GM18519 (cell line): ENCODE results near the gene CPB2.

Source experiments
- ATAC-seq: cut with Tn5 transposase; IDR thresholded peaks from one replicate; pipeline ENCODE4 v1.9.1; 2021; ENCODE audit warnings: mild to moderate bottlenecking, moderate library complexity; ENCODE audit not compliant: unreplicated experiment, low FRiP score

Gene CPB2, protein sequence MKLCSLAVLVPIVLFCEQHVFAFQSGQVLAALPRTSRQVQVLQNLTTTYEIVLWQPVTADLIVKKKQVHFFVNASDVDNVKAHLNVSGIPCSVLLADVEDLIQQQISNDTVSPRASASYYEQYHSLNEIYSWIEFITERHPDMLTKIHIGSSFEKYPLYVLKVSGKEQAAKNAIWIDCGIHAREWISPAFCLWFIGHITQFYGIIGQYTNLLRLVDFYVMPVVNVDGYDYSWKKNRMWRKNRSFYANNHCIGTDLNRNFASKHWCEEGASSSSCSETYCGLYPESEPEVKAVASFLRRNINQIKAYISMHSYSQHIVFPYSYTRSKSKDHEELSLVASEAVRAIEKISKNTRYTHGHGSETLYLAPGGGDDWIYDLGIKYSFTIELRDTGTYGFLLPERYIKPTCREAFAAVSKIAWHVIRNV

DNA sequence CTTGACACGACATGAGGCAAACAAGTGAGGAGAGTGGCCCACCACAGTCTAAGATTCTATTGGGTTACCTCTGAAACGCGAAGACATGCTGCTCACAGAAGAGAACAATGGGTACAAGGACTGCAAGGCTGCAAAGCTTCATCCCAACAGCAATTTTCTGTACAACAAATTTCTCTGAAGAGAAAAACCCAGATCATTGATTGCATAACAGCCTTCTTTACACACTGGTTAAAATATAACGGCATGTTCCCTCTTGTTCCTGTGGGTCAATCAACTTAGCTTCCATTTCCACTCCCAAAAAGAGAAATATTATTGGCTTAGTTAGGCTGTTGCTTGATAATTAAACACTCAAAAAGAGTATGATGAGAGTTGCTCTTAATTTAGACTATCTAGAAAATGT lies at the start of gene CPB2:
CPB2 (minus strand) TSS at position 166 of the 400 bp plus-strand sequence; CDS start at position 142, 24 bp downstream.
- no peak for ATAC-seq

DNA sequence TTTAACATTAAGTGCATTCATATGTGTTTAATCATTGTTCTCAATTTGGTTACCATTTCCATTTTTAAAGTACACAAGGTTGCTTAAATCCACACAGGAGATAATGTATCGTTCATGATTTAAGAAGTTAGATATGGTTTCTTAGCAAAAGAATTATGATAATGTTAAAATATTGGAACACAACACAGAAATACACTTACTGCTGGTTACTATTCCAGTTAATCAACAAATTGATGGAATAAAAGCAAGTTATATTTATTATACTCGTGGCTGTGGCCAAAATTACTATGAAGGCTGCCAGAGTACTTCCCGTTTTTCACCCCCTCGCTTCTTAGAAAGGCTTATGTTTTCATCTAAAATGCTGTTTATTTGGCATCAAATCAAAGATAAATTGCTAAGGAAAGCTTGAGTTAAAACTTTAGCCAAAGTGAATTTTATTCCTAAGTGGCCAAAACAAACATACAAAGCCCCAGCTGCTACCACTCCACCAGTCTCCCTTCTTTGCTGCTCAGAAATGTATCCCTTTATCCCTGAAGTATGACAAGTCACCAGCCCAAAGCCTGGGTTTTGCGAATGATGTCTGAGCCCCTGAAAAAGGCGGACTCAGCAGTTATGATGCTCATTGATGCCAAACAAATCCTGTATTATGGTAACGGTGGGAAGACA lies 49.4 kb upstream of the CPB2 start:
- no peak for ATAC-seq

DNA sequence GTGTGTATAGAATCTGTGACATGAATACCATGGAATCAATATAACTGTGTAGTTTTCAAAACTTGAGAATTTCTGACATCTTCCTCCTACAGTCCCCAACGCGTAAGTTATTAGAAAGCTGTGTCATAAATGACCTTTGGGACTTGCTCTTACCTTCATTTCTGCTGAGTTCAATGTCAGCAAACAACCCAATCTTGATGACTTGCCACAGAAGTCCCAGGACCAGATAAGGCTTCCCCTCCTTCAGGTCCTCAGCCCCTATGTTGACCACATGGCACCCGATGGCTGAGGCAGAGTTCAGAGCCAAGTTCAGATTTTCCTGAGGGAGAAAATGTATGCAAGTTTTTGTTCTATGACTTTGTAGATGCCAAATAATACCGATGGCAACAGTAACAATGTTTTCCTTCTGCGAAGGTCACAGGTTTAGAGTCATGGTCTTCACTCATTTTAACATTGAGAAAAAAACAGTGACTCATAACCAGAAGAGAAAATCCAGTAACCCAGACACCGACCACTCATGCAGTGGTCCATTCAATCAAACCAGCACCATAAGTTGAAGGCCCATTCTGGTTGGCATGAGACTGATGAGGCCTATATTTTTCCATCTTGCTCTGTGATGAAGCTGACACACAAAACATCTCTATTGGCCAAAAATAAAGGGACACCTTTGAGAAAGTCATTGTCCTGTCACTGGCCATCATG lies 47.9 kb upstream of the CPB2 start:
- no peak for ATAC-seq

DNA sequence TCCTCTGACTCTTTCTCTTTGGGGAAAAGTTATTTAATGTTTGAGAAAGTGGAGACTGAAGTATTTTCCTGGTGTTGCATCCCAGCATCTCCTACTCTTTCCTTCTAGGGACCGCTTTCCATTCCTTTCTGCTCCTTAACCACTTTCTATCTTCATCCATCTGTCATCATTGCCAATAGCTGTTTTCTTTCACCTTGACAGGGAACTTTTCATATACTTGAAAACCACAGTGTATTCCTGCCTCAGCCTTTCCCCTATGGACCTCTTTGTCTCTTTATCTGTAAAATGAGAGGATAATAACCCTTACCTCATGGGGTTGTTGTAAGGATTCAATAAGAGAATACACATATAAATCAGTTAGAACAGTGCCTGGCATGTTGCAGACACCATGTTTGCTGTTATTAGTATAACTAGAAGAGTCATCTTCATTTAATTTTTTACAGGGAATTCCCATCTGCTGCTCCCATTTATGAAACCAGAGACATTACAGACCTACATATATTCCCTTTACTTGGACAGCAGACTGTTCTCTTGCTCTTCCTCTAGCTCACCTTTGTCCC lies 45.4 kb upstream of the CPB2 start:
- ATAC-seq, result no peak

DNA sequence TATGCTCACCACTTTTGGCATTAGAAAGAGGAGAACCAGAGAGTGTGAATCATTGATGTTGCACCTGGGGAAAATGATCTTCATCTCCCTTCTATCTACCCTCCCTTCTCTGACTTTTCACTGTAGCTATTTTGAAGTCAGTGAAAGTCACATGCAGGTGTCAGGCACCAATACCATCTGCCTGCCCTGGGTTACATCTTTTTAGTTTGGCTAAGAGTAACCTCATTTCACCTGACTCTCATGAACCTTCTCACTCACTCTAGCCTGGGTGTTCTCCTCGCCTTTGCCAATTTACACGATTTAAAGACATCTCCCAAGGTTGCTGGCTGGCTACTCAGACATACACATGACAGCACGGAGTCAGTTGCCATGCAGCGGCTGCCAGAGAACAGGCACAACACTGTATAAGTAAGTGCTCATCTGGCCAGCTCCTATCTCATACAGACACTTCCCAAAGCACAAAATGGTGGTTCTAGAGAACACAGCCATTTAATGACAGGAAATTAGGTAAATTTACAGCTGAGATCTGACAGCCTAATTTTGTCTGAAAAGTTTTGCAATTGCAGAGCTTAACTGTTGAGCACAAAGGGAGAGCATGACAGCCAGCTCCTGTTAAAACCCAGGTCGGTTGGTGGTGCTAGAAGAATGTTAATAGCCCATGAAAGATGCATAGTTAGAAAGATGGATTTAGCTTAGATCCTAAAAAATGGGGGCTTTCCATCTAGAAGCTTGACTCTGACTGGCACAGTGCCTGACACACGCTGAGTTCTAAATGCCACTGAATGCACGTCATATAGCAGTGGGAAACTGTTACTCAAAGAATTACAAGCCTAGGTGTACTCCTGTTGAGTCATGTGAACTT lies 44.7 kb upstream of the CPB2 start:
- ATAC-seq, result no peak

DNA sequence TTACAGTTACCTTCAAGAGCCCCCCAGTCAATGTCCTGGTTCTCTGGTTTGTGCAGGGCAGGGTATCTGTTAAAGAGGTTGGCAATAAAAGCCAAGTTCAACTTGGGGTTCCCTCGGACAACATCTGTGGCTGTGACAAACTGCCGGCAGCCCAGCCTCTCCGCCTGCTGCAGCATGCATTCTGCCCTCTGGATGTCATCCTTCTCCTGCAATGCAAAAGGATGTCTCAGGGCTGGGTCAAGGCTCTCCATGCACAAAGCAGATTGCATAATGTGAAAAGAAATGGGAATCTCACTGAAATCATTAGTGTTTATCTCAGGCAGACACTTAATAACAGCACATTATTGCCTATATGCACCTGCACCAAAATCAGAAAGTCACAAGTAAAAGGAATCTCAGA lies 42.1 kb upstream of the CPB2 start:
- no peak for ATAC-seq

DNA sequence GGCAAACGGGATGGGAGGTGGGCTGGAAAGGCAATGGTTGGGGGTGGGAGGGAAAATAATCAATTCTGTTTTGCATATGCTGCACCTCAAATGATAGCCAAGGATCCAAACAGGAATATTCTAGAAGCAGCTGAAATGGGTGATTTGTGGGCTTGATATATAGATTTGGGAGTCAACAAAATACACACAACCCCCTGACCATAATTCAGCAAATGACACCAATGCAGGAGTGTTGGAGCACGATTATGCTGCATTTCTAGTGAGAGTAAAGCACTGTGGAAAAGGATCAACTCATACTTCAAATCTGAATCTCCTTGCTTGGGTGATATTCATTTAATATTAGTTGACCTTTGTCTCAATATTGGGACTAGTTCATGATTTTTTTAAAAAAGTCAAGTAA lies 41.1 kb upstream of the CPB2 start:
- ATAC-seq, result no peak

DNA sequence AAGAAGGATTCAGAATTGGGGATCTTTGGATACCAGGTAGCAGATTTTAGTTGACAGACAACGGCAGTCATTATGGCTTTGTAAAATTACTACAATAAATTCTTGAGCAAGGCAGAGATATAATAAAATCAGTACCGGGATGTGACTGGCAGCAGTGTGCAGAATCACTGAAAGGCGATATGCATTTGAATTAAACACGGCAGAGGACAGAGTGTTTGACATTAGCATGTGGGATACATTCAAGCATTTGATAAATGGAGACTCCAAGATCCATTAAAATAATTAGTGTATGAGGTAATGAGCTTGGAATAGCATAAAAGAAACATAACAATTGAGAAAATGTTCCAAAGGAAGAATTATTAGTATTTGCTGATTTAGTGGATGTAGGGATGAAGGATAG lies 40.3 kb upstream of the CPB2 start:
- no peak for ATAC-seq

DNA sequence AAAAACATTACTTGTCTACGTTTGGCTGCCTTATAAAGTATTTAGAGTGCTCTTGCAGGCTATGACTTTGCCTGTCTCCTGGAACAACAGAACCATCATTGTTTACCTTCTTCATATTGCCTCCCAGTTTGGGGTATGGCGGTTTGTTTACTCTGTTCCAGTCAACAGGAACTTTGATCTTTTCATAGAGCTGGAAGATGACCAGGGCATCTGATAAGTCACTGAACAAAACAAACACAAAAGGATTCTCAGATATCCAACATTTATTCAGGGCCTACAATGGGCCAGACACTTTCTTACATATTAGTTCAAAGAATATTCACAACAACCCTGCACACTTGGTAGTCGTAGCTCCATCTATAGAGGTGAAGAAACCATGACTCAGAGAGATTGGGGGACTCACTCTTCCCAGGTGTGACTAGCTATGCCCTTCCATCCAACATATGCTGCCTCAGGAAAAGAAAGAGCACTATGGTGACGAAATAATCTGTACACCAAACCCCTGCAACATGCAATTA lies 38.4 kb upstream of the CPB2 start:
- ATAC-seq, result no peak

DNA sequence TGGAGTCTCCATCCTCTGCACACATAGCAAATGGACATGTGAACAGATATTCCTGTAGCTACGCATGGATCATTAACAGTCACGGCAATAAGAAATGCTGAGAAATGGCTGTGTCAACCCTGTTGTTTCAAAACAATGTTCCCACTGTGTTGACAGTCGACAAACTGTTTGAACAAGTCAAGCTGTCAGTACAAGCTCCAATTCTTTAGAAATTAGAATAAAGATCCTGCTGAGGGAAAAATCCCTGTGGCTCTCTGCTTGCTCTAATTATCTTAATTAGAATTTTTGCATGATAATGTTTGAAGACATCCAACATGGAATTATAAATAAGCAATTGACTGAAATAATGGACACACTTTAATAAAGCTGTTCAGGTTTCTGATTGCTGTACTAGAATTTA lies 37.9 kb upstream of the CPB2 start:
- ATAC-seq, result no peak

DNA sequence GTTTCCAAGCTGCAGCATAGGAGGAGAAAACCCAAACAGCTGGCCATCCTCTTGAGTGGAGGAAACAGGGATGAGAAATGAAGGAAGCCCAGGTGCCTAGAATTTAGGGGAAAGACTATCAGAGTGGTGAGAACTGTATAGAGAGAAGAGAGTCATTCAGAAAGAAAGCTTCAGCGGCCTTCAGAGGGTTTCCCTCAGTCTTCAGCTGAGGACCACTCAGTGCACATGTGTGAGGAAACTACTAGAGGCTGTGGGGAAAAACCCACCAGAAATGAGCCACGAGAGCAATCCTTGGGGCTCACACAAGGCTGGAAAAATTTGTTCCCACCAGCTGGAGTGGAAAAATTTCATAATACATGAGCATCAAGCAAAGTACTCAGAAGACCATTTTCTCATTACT lies 35.2 kb upstream of the CPB2 start:
- ATAC-seq, result no peak

DNA sequence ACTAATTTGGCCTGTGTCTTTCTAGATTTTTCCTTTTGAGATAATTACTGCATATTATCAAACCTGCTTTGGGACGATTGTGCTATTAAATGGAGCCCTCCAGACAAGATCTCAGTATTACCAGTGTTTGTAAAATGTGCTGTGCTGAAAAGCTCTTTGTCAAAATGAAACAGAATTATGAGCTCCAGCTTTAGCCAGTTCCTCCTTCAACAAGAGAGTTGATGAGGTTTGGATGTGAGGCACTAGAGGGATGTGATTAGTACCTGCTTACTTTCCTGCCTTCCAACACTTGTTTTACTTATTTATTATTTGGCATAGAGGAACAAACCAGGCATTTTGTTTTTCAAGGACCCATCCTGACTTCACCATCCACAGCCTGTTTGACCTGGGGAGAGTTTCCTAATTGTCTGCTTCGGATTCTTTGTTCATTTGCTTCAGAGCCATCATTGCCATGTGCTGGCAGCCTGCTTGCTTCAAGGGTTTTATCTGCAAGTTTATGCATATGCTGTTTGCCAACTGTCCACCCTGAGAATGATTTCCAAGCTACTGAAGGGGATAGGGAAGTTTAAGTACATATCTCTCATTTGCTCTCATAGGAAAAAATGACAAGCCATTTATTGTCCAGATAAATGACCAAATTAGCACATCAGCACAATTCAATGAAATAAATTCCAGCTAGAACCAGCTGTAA lies 32.9 kb upstream of the CPB2 start:
- no peak for ATAC-seq

DNA sequence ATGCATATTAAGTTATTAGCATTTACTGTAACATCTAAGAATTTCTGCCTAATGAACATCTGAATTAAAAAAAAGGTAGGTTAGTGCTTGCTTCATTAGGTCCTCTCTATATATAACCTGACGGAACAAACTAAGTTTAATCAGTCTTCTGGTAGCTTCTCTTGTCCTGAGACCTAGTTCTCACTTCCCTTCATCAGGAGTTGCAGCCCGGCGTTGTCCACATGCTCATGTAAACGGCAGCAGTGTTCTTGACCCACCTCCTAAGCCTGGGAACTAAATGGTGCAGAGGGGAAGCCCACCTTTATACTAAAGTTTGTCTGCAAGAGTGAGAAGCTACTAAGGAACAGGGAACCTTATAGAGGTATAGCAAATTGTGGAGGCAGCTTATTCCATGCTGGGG lies 31.9 kb upstream of the CPB2 start:
- ATAC-seq, result no peak

DNA sequence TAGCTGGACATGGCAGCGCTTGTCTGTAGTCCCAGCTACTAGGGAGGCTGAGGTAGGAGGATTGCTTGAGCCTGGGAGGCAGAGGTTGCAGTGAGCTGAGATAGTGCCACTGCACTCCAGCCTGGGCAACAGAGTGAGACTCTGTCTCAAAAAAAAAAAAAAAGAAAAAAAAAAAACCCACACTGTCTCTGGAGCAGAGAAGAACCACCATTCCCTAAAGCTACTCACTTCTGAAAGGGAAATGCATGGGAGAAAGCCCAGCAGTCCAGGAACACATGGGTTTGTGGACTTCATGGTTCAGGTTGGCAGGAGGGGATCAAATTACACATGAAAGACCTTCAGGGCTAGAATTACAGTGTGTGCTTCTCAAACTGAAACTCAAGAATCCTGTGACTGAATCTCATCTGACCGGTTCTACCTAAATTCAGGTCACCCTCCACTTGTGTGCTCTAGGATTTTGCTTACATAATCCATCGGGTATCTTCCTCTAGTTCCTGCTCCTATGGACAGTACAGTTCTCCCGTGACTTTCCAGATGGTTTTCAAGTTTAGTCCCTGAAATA lies 30.2 kb upstream of the CPB2 start:
- ATAC-seq, result no peak

DNA sequence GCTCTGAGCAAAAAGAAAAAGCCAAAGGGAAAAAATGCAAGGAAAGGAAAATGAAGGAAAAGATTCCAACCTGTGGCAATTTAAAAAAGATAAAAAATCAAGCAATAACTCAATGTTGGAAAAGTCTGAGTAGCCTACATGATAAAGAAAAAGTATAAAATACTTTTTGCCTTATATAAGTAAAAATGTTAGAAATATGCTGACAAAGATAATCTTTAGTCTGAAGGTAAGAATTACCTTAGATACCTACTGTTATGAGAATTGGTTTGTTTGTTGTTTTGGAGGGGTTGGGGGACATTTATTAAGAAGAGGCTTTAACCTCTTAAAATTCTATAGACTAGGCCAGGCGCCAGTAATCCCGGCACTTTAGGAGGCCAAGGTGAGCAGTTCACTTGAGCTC lies 29.7 kb upstream of the CPB2 start:
- ATAC-seq, result no peak

DNA sequence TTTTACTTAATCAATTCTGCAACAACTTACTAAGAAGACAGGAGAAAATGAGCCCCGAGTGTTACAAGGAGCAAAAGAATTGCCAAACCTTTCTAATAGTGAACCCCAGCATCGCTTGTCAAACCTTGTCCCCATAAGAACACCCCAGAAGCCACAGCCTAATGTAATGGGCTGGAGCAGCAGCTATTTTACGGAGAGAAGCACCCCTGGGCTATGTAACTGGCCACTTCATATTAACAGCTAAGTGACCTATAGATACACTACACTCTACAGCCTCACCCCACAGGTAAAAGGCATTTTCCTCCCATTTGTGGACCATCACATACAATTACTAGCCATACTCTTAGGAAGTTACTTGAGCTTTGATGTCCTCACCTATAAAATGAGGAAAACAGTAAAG lies 27.3 kb upstream of the CPB2 start:
- no peak for ATAC-seq

DNA sequence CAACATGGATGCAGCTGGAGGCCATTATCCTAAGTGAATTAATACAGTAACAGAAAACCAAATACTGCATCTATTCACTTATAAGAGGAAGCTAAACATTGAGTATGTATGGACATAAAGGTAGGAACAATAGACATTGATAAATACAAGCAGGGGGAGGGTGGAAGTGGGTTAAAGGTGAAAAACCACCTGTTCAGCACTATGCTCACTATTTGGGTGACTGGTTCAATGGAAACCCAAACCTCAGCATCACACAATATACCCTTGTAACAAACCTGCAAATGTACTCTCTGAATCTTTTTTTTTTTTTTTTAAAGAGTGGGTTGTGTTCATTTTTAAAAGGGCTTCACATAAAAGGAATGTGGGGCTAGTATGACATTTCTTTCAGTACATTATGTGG lies 26.9 kb upstream of the CPB2 start:
- no peak for ATAC-seq

DNA sequence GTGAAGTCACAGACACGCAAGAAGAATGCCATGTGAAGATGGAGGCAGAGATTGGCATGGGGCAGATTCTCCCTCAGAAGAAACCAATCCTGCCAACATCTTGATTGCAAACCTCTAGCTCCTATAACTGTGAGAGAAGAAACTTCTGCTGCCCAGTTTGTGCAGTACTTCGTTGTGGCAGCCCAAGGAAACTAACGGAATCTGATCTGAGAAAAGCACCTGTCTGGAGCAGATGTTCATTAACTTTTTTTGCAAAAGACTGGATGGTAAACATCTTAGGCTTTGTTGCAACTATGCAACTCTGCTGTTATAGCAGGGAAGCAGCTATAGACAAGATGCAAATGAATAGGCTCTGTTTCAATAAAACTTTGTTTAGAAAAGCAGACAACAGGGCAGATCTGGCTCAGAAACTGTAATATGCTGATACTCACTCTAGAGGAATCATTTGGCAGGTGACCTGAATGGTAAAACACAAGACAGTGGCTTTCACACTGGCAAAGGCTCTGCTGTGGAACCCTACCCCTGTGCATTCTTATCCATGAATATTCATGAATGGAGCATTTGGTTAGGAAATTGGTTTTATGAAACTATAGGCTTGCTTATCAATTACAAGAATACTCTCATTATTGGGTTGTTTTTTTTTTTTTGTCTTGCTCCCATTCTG lies 25.3 kb upstream of the CPB2 start:
- no peak for ATAC-seq

DNA sequence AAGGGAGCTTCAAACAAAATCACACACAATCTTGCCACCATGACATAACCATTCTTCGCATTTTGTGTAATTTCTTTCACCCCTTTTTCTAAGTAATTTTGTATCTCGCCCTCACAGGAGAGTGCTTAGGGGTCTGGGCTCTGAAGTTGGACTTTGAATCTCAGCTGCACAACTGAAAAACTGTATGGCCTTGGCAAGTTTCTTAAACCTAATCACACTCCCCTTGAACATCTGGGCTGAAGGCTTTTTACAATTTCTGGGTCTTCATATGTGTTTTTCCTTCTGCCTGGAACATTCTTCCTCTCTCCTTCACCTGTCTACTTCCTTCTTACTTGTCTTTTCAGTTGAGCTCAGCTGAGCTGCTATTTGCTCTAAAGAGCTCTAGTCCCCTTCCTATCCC lies 24.3 kb upstream of the CPB2 start:
- ATAC-seq, result no peak
